Neural progenitor cell (in vitro differentiated cells): ENCODE results near the gene MIA2.
"Not testable (repeated sequence)": the region's sequence is repeated elsewhere in the genome, so short reads cannot be mapped to it uniquely, and the experiment has no call there.

ENCODE experiments used
- CTCF ChIP-seq: fragments of 200-600 bp; sonication (generic); IDR thresholded peaks from 2 replicates; pipeline ENCODE4 v1.5.1; 2017; ENCODE audit warnings: antibody characterized with exemption, mild to moderate bottlenecking
- EZH2 ChIP-seq: fragments of 200-600 bp; sonication (generic); IDR thresholded peaks from 2 replicates; pipeline ENCODE4 v1.6.1; 2017; ENCODE audit warnings: antibody characterized with exemption, mild to moderate bottlenecking, moderate library complexity

DNA sequence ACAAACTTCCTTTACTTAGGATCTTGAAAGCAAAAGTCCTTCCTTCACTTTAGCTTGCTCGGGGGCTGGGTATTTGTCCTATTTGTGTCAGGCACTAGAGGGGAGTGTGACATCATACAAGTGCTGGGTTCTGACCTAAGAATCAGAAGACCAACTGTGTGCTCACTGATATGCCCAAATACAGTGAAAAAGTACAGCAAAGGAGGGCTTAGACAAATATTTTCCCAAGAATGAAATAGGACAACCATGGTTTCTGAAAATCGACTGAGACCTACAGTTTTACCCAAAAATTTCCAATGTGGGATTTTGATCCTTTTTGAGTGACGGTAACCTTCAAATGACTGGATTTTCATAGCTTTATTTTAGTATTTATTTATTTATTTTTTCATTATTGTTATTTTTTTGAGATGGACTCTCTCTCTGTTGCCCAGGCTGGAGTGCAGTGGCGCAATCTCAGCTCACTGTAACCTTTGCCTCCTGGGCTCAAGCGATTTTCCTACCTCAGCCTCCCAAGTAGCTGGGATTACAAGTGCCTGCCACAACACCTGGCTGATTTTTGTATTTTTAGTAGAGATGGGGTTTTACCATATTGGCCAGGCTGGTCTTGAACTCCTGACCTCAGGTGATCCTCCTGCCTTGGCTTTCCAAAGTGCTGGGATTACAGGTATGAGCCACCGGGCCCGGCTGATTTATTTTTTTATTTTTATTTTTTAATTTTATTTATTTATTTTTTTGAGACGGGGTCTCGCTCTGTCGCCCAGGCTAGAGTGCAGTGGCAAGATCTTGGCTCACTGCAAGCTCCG, 1.8 kb upstream of the MIA2 start:
- TF ChIP-seq CTCF: peak; percentile 66
- TF ChIP-seq EZH2: not testable (repeated sequence)
